Thyroid gland (tissue), 4 donors: Measurements from ENCODE around the gene GATAD2A. TPM values are rescaled to one million over a fixed set of nuclear protein-coding genes. Genes with fewer than 3 reads are reported as not detected.
A peak's percentile ranks its signal among the peaks of the same experiment; 100 is the strongest.

ENCODE experiments used
- DNase-seq, 2 donors: peaks; one replicate each; pipeline ENCODE4 v3.0.0-alpha.2; 2019
- H3K27ac ChIP-seq, 3 donors: fragments of 200-600 bp; sonication (generic); 1 replicate in 2 of 3; 2 replicates in 1 of 3; pipeline ENCODE4 v1.5.1; 2016 to 2019; ENCODE audit warnings: mild to moderate bottlenecking in 1 of 3, moderate library complexity in 1 of 3
- H3K27me3 ChIP-seq: fragments of 200-600 bp; sonication (generic); one replicate; pipeline ENCODE4 v1.5.1; 2019
- H3K36me3 ChIP-seq, 2 donors: fragments of 200-600 bp; sonication (generic); one replicate each; pipeline ENCODE4 v1.5.1; 2016 to 2019
- H3K4me1 ChIP-seq, 2 donors: fragments of 200-600 bp; sonication (generic); one replicate each; pipeline ENCODE4 v1.5.1; 2017 to 2019
- H3K4me3 ChIP-seq, 3 donors: fragments of 200-600 bp; sonication (generic); replicated peaks in 1 of 3; 1 replicate in 2 of 3; 2 replicates in 1 of 3; pipeline ENCODE4 v1.5.1; 2016; ENCODE audit warnings: mild to moderate bottlenecking in 1 of 3
- H3K9me3 ChIP-seq: fragments of 200-600 bp; sonication (generic); one replicate; pipeline ENCODE4 v1.5.1; 2017
- CTCF ChIP-seq, 6 experiments: fragments of 200-600 bp in 3 of 6; fragments of 450-650 bp in 3 of 6; sonication (generic) in 3 of 6; IDR thresholded peaks; one replicate each; pipeline ENCODE4 v1.5.1; 2016 to 2019; ENCODE audit warnings: antibody characterized with exemption in 6 of 6, mild to moderate bottlenecking in 2 of 6, inconsistent platforms in 1 of 6, moderate library complexity in 1 of 6
- POLR2A ChIP-seq, 2 donors: fragments of 450-650 bp; IDR thresholded peaks; one replicate each; pipeline ENCODE4 v1.6.1; 2017; ENCODE audit warnings: antibody characterized with exemption in 2 of 2, mild to moderate bottlenecking in 2 of 2, moderate library complexity in 1 of 2
- WGBS, 2 donors: methylation state at CpG; one replicate each; pipeline ENCODE4 v1.1.5; 2017; 5-methylcytosine and 5-hydroxymethylcytosine counted together
- intact Hi-C: fragments of 100-400 bp; cut with DNase I; formaldehyde crosslinking; loops from one replicate; pipeline ENCODE4 v1.15.1; 2023
- total RNA-seq, 4 donors: library from RNA; depleted of rRNA; stranded (reverse); fragments of >200 nt; gene quantifications; one replicate each; pipeline ENCODE4 v1.2.3, GENCODE V29; 2016

Gene GATAD2A
- total RNA-seq, 4 donors from 2014 or later: 33.2 to 82.4 (median 51.8) TPM

- peaks cover 15 to 25% of the 10 kb centered on the region in 2 donors for H3K4me1 ChIP-seq
- 78 to 80% methylated on average over 10 of the region's 10 CpGs for WGBS, 2 donors
- no peaks in the 10 kb centered on the region for H3K36me3 ChIP-seq
- no peak for TF ChIP-seq CTCF (IDR thresholded peaks at IDR 0.05)
- TF ChIP-seq POLR2A (IDR thresholded peaks at IDR 0.05): no peak
- H3K9me3 ChIP-seq: no peaks in the 10 kb centered on the region
- peak overlapping the region in 1 of 3 donors; percentile 65 for H3K4me3 ChIP-seq
- DNase-seq: no peak
- intact Hi-C loops: no loop called here
- H3K27ac ChIP-seq: no peak overlapping the region
- no peaks in the 10 kb centered on the region for H3K27me3 ChIP-seq
These were observed 111.8 kb downstream of the GATAD2A start for GRCh38 chr19:19517235-19517619.

- no peak for TF ChIP-seq CTCF (IDR thresholded peaks at IDR 0.05)
- no peak for TF ChIP-seq POLR2A (IDR thresholded peaks at IDR 0.05)
- Histone ChIP-seq H3K36me3 (peaks cover 0 to 3% of the 10 kb centered on the region in 2 donors), H3K27ac (no peak overlapping the region), H3K4me1 (peaks cover 25 to 26% of the 10 kb centered on the region in 2 donors), H3K27me3 (no peaks in the 10 kb centered on the region), H3K9me3 (no peaks in the 10 kb centered on the region), H3K4me3 (no peak overlapping the region)
- intact Hi-C loops: no loop called here
- DNase-seq: no peak
- 83 to 90% methylated on average over 6 of the region's 6 CpGs for WGBS, 2 donors
These were observed 115.5 kb downstream of the GATAD2A start for GRCh38 chr19:19520989-19521388.

GRCh38 chr19:19523177-19523576 is 117.7 kb downstream of the GATAD2A start:
- Histone ChIP-seq H3K4me3 (no peak overlapping the region), H3K4me1 (peaks cover 20 to 24% of the 10 kb centered on the region in 2 donors), H3K27me3 (no peaks in the 10 kb centered on the region), H3K36me3 (peaks cover 7% of the 10 kb centered on the region in 2 donors), H3K9me3 (no peaks in the 10 kb centered on the region), H3K27ac (no peak overlapping the region)
- 85 to 89% methylated on average over 3 of the region's 3 CpGs for WGBS, 2 donors
- TF ChIP-seq CTCF (IDR thresholded peaks at IDR 0.05) (no peak), POLR2A (IDR thresholded peaks at IDR 0.05) (no peak)
- DNase-seq: no peak
- intact Hi-C loops: no loop called here

- no peak for DNase-seq
- H3K4me1 ChIP-seq: peaks cover 20 to 23% of the 10 kb centered on the region in 2 donors
- intact Hi-C loops: no loop called here
- no peak overlapping the region for H3K4me3 ChIP-seq
- no peaks in the 10 kb centered on the region for H3K27me3 ChIP-seq
- WGBS, 2 donors: 84 to 88% methylated on average over 7 of the region's 7 CpGs
- H3K9me3 ChIP-seq: no peaks in the 10 kb centered on the region
- no peak for TF ChIP-seq CTCF (IDR thresholded peaks at IDR 0.05)
- no peak for TF ChIP-seq POLR2A (IDR thresholded peaks at IDR 0.05)
- peaks cover 7% of the 10 kb centered on the region in 2 donors for H3K36me3 ChIP-seq
- no peak overlapping the region for H3K27ac ChIP-seq
These were observed 118.6 kb downstream of the GATAD2A start for GRCh38 chr19:19524053-19524452.

GRCh38 chr19:19525611-19526380 is 120.3 kb downstream of the GATAD2A start:
- Histone ChIP-seq H3K36me3 (peaks cover 7% of the 10 kb centered on the region in 2 donors), H3K27ac (peak overlapping the region; percentile 63 to 83 (median 75)), H3K4me3 (no peak overlapping the region), H3K9me3 (no peaks in the 10 kb centered on the region), H3K27me3 (no peaks in the 10 kb centered on the region), H3K4me1 (peaks cover 20 to 23% of the 10 kb centered on the region in 2 donors)
- 56 to 62% methylated on average over 8 to 10 of the region's 23 CpGs for WGBS, 2 donors
- DNase-seq: peak; percentile 63 to 64
- TF ChIP-seq CTCF (IDR thresholded peaks at IDR 0.05) (no peak), POLR2A (IDR thresholded peaks at IDR 0.05) (no peak)
- intact Hi-C loops: no loop called here
